ENCODE measurements around the gene NOPCHAP1. TPM values are rescaled to one million over a fixed set of nuclear protein-coding genes. Genes with fewer than 3 reads are reported as not detected.
"Not testable (repeated sequence)": the region's sequence is repeated elsewhere in the genome, so short reads cannot be mapped to it uniquely, and the experiment has no call there.

The NOPCHAP1 gene
- total RNA-seq, 1 experiment from 2014 or later: 25.6 TPM

DNA sequence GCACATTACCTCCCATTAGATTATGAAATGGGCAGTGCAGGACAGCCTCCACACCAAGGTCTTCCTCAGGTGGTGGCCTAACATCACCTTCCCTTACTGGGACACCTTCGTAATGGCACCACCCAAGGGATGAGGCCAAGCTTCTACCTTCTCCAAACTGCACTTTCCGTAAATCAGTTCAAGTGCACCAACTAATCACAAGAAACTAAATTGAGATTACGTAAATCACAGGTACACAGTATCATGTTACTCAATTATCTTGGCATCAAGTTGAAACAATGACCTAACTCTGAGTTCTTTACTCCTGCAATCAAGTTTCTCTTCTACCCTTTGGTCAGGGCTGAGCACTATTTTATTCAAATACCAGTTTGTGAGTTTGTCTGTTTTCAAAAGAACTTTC, 41.9 kb upstream of the NOPCHAP1 start:
- no peak for DNase-seq (ENCODE audit: low read depth, low spot score)
- H3K27me3 ChIP-seq (ENCODE audit: insufficient read depth, low read length): no peaks in the 10 kb centered on the region

DNA sequence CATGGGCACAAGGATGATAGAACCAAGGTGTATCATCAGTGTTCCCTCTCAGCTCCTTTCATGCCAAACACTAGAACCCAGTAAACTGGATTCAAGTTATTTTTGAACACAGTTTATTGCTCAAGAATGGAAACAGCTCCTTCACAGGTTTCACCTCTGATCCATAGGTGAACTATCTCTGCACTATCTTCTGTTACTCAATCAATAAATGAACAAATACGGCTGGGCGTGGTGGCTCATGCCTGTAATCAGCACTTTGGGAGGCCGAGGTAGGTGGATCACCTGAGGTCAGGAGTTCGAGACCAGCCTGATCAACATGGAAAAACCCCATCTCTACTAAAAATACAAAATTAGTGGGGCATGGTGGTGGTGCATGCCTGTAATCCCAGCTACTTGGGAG, 37.4 kb upstream of the NOPCHAP1 start:
- H4K20me1 ChIP-seq (ENCODE audit: insufficient read depth); POLR2A ChIA-PET; H2AFZ ChIP-seq (ENCODE audit: low read depth, low read length, poor library complexity, severe bottlenecking); H3K79me2 ChIP-seq (ENCODE audit: insufficient read depth, low read length); ATAC-seq; intact Hi-C loops (cut with micrococcal nuclease); H3K9me2 ChIP-seq (ENCODE audit: insufficient read depth); H3K4me3 ChIP-seq (replicated peaks in 1 of 2; ENCODE audit: low read depth in 1 of 2, low read length in 2 of 2); BruUV-seq (replicated peaks); RAD21 ChIA-PET (ENCODE audit: low non-redundant PET in 1 of 2, low total read pairs in 2 of 2, uncharacterized antibody in 2 of 2, unreplicated experiment in 2 of 2); H3K9ac ChIP-seq (ENCODE audit: low read length); H3K27me3 ChIP-seq (ENCODE audit: insufficient read depth, low read length); H3K36me3 ChIP-seq (ENCODE audit: control insufficient read depth in 1 of 2, insufficient read depth in 2 of 2, low read length in 2 of 2); H3K27ac ChIP-seq (ENCODE audit: low read depth, low read length); H3K9me3 ChIP-seq (ENCODE audit: control insufficient read depth in 1 of 2, insufficient read depth in 1 of 2, low read depth in 1 of 2, low read length in 2 of 2); DNase-seq (ENCODE audit: low read depth, low spot score); H3K4me2 ChIP-seq (ENCODE audit: low read length): not testable (repeated sequence)
- CTCF ChIA-PET: interaction anchor here (1.5 kb wide), 1 partner anchor 567 kb away, joined by 4 read pairs; no protein-coding TSS in a partner anchor
- peaks cover 28 to 42% of the 10 kb centered on the region in 2 experiments for H3K4me1 ChIP-seq (ENCODE audit: control insufficient read depth in 1 of 2, insufficient read depth in 2 of 2, low read length in 2 of 2)

More for the DNA sequence above, 41.9 kb upstream of the NOPCHAP1 start:
- H3K4me1 ChIP-seq (ENCODE audit: control insufficient read depth in 1 of 2, insufficient read depth in 2 of 2, low read length in 2 of 2): peaks cover 16 to 29% of the 10 kb centered on the region in 2 experiments
- no peak overlapping the region for H3K4me2 ChIP-seq (ENCODE audit: low read length)
- intact Hi-C loops (cut with micrococcal nuclease): no loop called here
- ATAC-seq: no peak
- H3K79me2 ChIP-seq (ENCODE audit: insufficient read depth, low read length): no peaks in the 10 kb centered on the region
- ChIA-PET POLR2A (no interaction called here), RAD21 (ENCODE audit: low non-redundant PET in 1 of 2, low total read pairs in 2 of 2, uncharacterized antibody in 2 of 2, unreplicated experiment in 2 of 2) (no interaction called here), CTCF (no interaction called here)
- no peaks in the 10 kb centered on the region for H3K9me2 ChIP-seq (ENCODE audit: insufficient read depth)
- no peaks in the 10 kb centered on the region for H3K9me3 ChIP-seq (ENCODE audit: control insufficient read depth in 1 of 2, insufficient read depth in 1 of 2, low read depth in 1 of 2, low read length in 2 of 2)
- no peaks in the 10 kb centered on the region for H3K36me3 ChIP-seq (ENCODE audit: control insufficient read depth in 1 of 2, insufficient read depth in 2 of 2, low read length in 2 of 2)
- no peak overlapping the region for H3K4me3 ChIP-seq (replicated peaks in 1 of 2; ENCODE audit: low read depth in 1 of 2, low read length in 2 of 2)
- H4K20me1 ChIP-seq (ENCODE audit: insufficient read depth): no peaks in the 10 kb centered on the region
- H2AFZ ChIP-seq (ENCODE audit: low read depth, low read length, poor library complexity, severe bottlenecking): no peak overlapping the region
- TF ChIP-seq POLR2AphosphoS5 (IDR thresholded peaks at IDR 0.05; ENCODE audit: low read depth, low read length) (no peak), JUND (IDR thresholded peaks at IDR 0.05) (no peak), FOSL1 (IDR thresholded peaks at IDR 0.05; ENCODE audit: low read depth) (no peak), EGR1 (IDR thresholded peaks at IDR 0.05; ENCODE audit: low read depth) (no peak), EZH2 (IDR thresholded peaks at IDR 0.05) (no peak), ZNF274 (IDR thresholded peaks at IDR 0.05; ENCODE audit: low read depth, low read length) (no peak), SP1 (IDR thresholded peaks at IDR 0.05; ENCODE audit: low read depth) (no peak), EZH2phosphoT487 (IDR thresholded peaks at IDR 0.05; ENCODE audit: borderline replicate concordance) (no peak), CEBPB (IDR thresholded peaks at IDR 0.05; ENCODE audit: low read depth) (no peak), ATF3 (IDR thresholded peaks at IDR 0.05) (no peak), CBX3 (IDR thresholded peaks at IDR 0.05; ENCODE audit: low read depth) (no peak), TCF7L2 (IDR thresholded peaks at IDR 0.05; ENCODE audit: borderline replicate concordance, extremely low read depth, insufficient read depth, insufficient read length) (no peak), POLR2A (IDR thresholded peaks at IDR 0.05; ENCODE audit: borderline replicate concordance, extremely low read depth, insufficient read depth, insufficient read length) (no peak), RAD21 (IDR thresholded peaks at IDR 0.05; ENCODE audit: low read depth) (no peak), SRF (IDR thresholded peaks at IDR 0.05; ENCODE audit: low read depth) (no peak), YY1 (IDR thresholded peaks at IDR 0.05; ENCODE audit: extremely low read depth, insufficient replicate concordance, low read depth, low read length) (no peak), SIN3A (IDR thresholded peaks at IDR 0.05; ENCODE audit: low read depth) (no peak), ELF1 (IDR thresholded peaks at IDR 0.05; ENCODE audit: borderline replicate concordance, low read depth) (no peak)
- TF ChIP-seq, protein P1, sequence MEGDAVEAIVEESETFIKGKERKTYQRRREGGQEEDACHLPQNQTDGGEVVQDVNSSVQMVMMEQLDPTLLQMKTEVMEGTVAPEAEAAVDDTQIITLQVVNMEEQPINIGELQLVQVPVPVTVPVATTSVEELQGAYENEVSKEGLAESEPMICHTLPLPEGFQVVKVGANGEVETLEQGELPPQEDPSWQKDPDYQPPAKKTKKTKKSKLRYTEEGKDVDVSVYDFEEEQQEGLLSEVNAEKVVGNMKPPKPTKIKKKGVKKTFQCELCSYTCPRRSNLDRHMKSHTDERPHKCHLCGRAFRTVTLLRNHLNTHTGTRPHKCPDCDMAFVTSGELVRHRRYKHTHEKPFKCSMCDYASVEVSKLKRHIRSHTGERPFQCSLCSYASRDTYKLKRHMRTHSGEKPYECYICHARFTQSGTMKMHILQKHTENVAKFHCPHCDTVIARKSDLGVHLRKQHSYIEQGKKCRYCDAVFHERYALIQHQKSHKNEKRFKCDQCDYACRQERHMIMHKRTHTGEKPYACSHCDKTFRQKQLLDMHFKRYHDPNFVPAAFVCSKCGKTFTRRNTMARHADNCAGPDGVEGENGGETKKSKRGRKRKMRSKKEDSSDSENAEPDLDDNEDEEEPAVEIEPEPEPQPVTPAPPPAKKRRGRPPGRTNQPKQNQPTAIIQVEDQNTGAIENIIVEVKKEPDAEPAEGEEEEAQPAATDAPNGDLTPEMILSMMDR (IDR thresholded peaks at IDR 0.05 in 2 of 3, conservative IDR thresholded peaks at IDR 0.05 in 1 of 3; ENCODE audit: borderline replicate concordance in 1 of 3, insufficient read depth in 1 of 3, low read depth in 2 of 3, low read length in 2 of 3): no peak
- BruUV-seq (replicated peaks): no TSS peak
- H3K9ac ChIP-seq (ENCODE audit: low read length): no peak overlapping the region
- H3K27ac ChIP-seq (ENCODE audit: low read depth, low read length): no peak overlapping the region
